PFSK-1 (cell line): ENCODE data around the gene ZNF511.

Experiments
- FOXP2 ChIP-seq: optimal IDR thresholded peaks from 2 replicates; pipeline ENCODE3; 2011; ENCODE audit warnings: borderline replicate concordance, control low read depth, inconsistent platforms; ENCODE audit not compliant: insufficient read depth; ENCODE audit errors: extremely low read length, extremely low read depth
- POLR2AphosphoS5 ChIP-seq: IDR thresholded peaks from 2 replicates; pipeline ENCODE4 v1.6.1; 2012; ENCODE audit warnings: low read depth, mild to moderate bottlenecking, control low read depth, low read length, moderate library complexity
- REST ChIP-seq, 2 experiments: IDR thresholded peaks; 2 replicates each; pipeline versions ENCODE4 v1.6.1 to v1.8.0; 2011 to 2012; ENCODE audit warnings: low read depth in 2 of 2, low read length in 2 of 2, control low read depth in 1 of 2, inconsistent platforms in 1 of 2, mild to moderate bottlenecking in 1 of 2, moderate library complexity in 1 of 2; ENCODE audit not compliant: insufficient read depth in 1 of 2
- SIN3A ChIP-seq: IDR thresholded peaks from 2 replicates; pipeline ENCODE4 v1.6.1; 2012; ENCODE audit warnings: mild to moderate bottlenecking, low read length, moderate library complexity, borderline replicate concordance; ENCODE audit not compliant: insufficient read depth
- TAF1 ChIP-seq: IDR thresholded peaks from 2 replicates; pipeline ENCODE4 v1.6.1; 2012; ENCODE audit warnings: low read length, control low read depth, borderline replicate concordance; ENCODE audit not compliant: insufficient read depth

ZNF511 gene

DNA sequence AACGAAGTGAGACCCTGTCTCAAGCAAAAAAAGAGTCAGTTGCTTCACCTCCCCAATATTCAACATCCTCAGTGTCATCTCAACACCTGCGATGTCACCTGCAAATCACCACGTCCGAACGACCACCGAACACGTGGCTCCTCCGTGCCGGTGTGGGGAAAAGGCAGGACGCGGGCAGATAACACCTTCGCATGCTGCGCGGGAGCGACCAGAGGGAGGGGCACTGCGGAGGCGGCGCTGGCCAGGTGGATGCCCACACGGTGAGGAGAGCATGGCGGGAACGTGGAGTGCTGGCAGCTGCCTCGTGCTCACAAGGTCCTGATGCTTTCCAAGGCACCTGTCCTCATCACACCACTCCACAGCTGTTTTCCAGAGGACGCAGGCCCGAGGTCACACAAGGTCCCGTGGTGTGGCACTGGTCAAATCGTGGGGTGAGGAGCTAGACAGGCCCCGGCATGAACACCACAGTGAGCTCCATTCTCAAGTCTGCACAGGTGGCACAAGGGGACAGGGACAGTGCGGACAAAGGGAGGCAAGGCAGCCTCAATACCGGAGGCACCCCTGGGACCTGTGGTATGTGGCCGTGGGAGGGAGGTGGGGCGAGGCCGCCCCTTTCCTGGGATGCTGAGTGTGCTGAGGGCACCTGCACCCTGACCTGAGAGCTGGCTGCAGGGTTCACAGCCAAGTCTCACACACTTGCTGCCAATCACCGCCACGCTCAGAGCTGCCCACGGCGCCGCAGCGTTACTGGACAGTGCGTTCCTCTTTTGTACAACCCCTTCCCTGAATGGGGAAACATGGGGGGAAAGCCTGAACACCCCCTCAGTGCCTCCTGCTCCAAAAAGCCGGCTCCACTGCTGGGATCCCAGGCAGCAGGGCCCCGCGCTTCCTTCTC, 13.0 kb upstream of the ZNF511 start:
- TF ChIP-seq TAF1 (no peak), FOXP2 (no peak), REST (IDR thresholded peaks at IDR 0.05; ENCODE audit: insufficient read depth in 1 of 2, low read depth in 2 of 2, low read length in 2 of 2) (no peak), POLR2AphosphoS5 (no peak), SIN3A (no peak)

GRCh38 chr10:133297504-133297903, 11.2 kb upstream of the ZNF511 start:
- no peak for TF ChIP-seq POLR2AphosphoS5
- TF ChIP-seq FOXP2: no peak
- TF ChIP-seq REST (IDR thresholded peaks at IDR 0.05; ENCODE audit: insufficient read depth in 1 of 2, low read depth in 2 of 2, low read length in 2 of 2): no peak
- no peak for TF ChIP-seq SIN3A
- no peak for TF ChIP-seq TAF1

DNA sequence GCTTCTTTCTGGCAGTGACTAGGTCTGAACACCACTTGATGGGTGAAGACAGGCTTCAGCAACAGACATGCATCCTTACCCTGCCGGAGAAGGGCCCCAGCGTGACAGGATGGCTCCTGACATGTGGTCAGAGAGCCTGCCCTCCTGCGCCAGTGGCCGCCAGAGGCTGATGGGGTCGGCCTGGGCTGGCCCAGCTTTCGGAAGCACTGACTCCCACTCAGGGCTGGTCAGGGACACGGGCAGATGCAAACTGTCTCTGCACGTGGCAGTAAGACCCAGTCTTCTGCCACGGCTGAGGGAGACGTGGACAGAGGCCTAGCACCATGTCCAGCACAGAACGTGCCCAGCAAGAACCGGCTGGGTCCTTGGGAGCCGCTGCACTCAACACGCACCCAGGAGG, 10.2 kb upstream of the ZNF511 start:
- TF ChIP-seq POLR2AphosphoS5 (no peak), REST (IDR thresholded peaks at IDR 0.05; ENCODE audit: insufficient read depth in 1 of 2, low read depth in 2 of 2, low read length in 2 of 2) (no peak), TAF1 (no peak), SIN3A (no peak), FOXP2 (no peak)

- TF ChIP-seq REST (IDR thresholded peaks at IDR 0.05; ENCODE audit: insufficient read depth in 1 of 2, low read depth in 2 of 2, low read length in 2 of 2): no peak
- no peak for TF ChIP-seq FOXP2
- no peak for TF ChIP-seq TAF1
- TF ChIP-seq SIN3A: no peak
- TF ChIP-seq POLR2AphosphoS5: no peak
These were observed 9.5 kb upstream of the ZNF511 start for GRCh38 chr10:133299224-133299623.
